Breast epithelium (tissue), 3 donors: ENCODE results near the gene CISH.

Experiments used
- CTCF ChIP-seq, 3 donors: fragments of 450-650 bp; IDR thresholded peaks; one replicate each; pipeline ENCODE4 v1.5.1; 2016 to 2017; ENCODE audit warnings: antibody characterized with exemption in 3 of 3, mild to moderate bottlenecking in 3 of 3, moderate library complexity in 3 of 3
- POLR2A ChIP-seq: fragments of 450-650 bp; IDR thresholded peaks from one replicate; pipeline ENCODE4 v1.6.1; 2016; ENCODE audit warnings: antibody characterized with exemption, mild to moderate bottlenecking, moderate library complexity

- peak in 2 of 3 donors; percentile 7 for TF ChIP-seq CTCF (IDR thresholded peaks at IDR 0.05)
- peak; percentile 60 for TF ChIP-seq POLR2A
Observed at GRCh38 chr3:50568947-50569749, 42.4 kb downstream of the CISH start, which contains the start of gene HEMK1.
